Measurements from ENCODE around the gene TGM2.

TGM2 gene

GRCh38 chr20:38152175-38152620 lies 12.9 kb downstream of the TGM2 start:
- peak; percentile 91 for DNase-seq
- in situ Hi-C loops (cut with HindIII; ENCODE audit: low pct_ligation_motif_present, low pct_unique_long_range_greater_than_20kb, low sequenced_read_pairs) = no loop called here

- DNase-seq = no peak
- in situ Hi-C loops (cut with HindIII; ENCODE audit: low pct_ligation_motif_present, low pct_unique_long_range_greater_than_20kb, low sequenced_read_pairs) = no loop called here
These were observed 13.6 kb downstream of the TGM2 start for GRCh38 chr20:38151455-38151854.

- in situ Hi-C loops (cut with HindIII; ENCODE audit: low pct_ligation_motif_present, low pct_unique_long_range_greater_than_20kb, low sequenced_read_pairs) = no loop called here
- no peak for DNase-seq
These were observed 14.5 kb downstream of the TGM2 start for GRCh38 chr20:38150335-38151170.

GRCh38 chr20:38148328-38149102 lies 16.6 kb downstream of the TGM2 start:
- no peak for DNase-seq
- in situ Hi-C loops (cut with HindIII; ENCODE audit: low pct_ligation_motif_present, low pct_unique_long_range_greater_than_20kb, low sequenced_read_pairs) = no loop called here

GRCh38 chr20:38147751-38148150 lies 17.3 kb downstream of the TGM2 start:
- no peak for DNase-seq
- in situ Hi-C loops (cut with HindIII; ENCODE audit: low pct_ligation_motif_present, low pct_unique_long_range_greater_than_20kb, low sequenced_read_pairs) = no loop called here

GRCh38 chr20:38147163-38147562 lies 17.9 kb downstream of the TGM2 start:
- DNase-seq = no peak
- in situ Hi-C loops (cut with HindIII; ENCODE audit: low pct_ligation_motif_present, low pct_unique_long_range_greater_than_20kb, low sequenced_read_pairs) = no loop called here

- no peak for DNase-seq
- in situ Hi-C loops (cut with HindIII; ENCODE audit: low pct_ligation_motif_present, low pct_unique_long_range_greater_than_20kb, low sequenced_read_pairs) = no loop called here
These were observed 18.4 kb downstream of the TGM2 start for GRCh38 chr20:38146628-38147027.

- no peak for DNase-seq
- in situ Hi-C loops (cut with HindIII; ENCODE audit: low pct_ligation_motif_present, low pct_unique_long_range_greater_than_20kb, low sequenced_read_pairs) = no loop called here
These were observed 18.9 kb downstream of the TGM2 start for GRCh38 chr20:38146156-38146555.

- DNase-seq = no peak
- in situ Hi-C loops (cut with HindIII; ENCODE audit: low pct_ligation_motif_present, low pct_unique_long_range_greater_than_20kb, low sequenced_read_pairs) = no loop called here
These were observed 19.4 kb downstream of the TGM2 start for GRCh38 chr20:38145729-38146075.

- DNase-seq = peak; percentile 19
- in situ Hi-C loops (cut with HindIII; ENCODE audit: low pct_ligation_motif_present, low pct_unique_long_range_greater_than_20kb, low sequenced_read_pairs) = no loop called here
These were observed 19.9 kb downstream of the TGM2 start for GRCh38 chr20:38144974-38145728.

- no peak for DNase-seq
- in situ Hi-C loops (cut with HindIII; ENCODE audit: low pct_ligation_motif_present, low pct_unique_long_range_greater_than_20kb, low sequenced_read_pairs) = no loop called here
These were observed 20.5 kb downstream of the TGM2 start for GRCh38 chr20:38144598-38144973.

- in situ Hi-C loops (cut with HindIII; ENCODE audit: low pct_ligation_motif_present, low pct_unique_long_range_greater_than_20kb, low sequenced_read_pairs) = no loop called here
These were observed 21.2 kb downstream of the TGM2 start for GRCh38 chr20:38143646-38144554.

GRCh38 chr20:38143238-38143645 lies 21.8 kb downstream of the TGM2 start:
- in situ Hi-C loops (cut with HindIII; ENCODE audit: low pct_ligation_motif_present, low pct_unique_long_range_greater_than_20kb, low sequenced_read_pairs) = no loop called here
- peak; percentile 38 for DNase-seq

More at GRCh38 chr20:38143646-38144554, 21.2 kb downstream of the TGM2 start:
- peak; percentile 78 for DNase-seq

- in situ Hi-C loops (cut with HindIII; ENCODE audit: low pct_ligation_motif_present, low pct_unique_long_range_greater_than_20kb, low sequenced_read_pairs) = no loop called here
- DNase-seq = no peak
These were observed 23.1 kb downstream of the TGM2 start for GRCh38 chr20:38141889-38142494.

GRCh38 chr20:38141204-38141888 lies 23.7 kb downstream of the TGM2 start:
- no peak for DNase-seq
- in situ Hi-C loops (cut with HindIII; ENCODE audit: low pct_ligation_motif_present, low pct_unique_long_range_greater_than_20kb, low sequenced_read_pairs) = no loop called here

GRCh38 chr20:38139977-38140753 lies 24.9 kb downstream of the TGM2 start:
- DNase-seq = no peak
- in situ Hi-C loops (cut with HindIII; ENCODE audit: low pct_ligation_motif_present, low pct_unique_long_range_greater_than_20kb, low sequenced_read_pairs) = no loop called here
